ENCODE data around the gene ENDOG.

ENDOG gene

DNA sequence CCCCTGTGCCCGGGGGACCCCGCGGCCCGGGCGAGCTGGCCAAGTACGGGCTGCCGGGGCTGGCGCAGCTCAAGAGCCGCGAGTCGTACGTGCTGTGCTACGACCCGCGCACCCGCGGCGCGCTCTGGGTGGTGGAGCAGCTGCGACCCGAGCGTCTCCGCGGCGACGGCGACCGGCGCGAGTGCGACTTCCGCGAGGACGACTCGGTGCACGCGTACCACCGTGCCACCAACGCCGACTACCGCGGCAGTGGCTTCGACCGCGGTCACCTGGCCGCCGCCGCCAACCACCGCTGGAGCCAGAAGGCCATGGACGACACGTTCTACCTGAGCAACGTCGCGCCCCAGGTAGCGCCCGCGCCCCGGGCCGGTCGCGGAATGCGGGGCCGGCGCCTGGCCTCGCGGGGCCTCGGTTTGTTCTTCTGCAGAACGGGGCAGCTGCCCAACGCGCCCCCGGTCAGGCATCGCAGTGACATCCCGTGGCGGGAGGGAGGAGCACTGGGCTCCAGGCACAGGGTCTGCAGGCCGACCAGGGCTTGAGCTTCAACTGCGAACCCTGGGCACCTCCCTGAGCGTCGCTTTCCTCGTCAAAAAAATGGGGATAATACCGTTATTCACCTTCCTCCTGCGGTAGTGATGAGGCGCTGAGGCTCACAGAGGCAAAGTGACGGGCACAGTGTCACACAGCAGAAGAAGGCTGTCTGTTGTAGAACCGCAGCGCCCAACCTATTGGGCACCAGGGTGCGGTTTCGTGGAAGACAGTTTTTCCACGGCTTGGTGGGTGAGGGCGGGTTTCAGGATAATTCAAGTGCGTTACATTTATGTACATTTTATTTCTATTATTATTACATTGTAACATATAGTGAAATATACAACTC, 777 bp downstream of the ENDOG start:
- peak overlapping the region; percentile 53 to 90 for H3K27ac ChIP-seq

DNA sequence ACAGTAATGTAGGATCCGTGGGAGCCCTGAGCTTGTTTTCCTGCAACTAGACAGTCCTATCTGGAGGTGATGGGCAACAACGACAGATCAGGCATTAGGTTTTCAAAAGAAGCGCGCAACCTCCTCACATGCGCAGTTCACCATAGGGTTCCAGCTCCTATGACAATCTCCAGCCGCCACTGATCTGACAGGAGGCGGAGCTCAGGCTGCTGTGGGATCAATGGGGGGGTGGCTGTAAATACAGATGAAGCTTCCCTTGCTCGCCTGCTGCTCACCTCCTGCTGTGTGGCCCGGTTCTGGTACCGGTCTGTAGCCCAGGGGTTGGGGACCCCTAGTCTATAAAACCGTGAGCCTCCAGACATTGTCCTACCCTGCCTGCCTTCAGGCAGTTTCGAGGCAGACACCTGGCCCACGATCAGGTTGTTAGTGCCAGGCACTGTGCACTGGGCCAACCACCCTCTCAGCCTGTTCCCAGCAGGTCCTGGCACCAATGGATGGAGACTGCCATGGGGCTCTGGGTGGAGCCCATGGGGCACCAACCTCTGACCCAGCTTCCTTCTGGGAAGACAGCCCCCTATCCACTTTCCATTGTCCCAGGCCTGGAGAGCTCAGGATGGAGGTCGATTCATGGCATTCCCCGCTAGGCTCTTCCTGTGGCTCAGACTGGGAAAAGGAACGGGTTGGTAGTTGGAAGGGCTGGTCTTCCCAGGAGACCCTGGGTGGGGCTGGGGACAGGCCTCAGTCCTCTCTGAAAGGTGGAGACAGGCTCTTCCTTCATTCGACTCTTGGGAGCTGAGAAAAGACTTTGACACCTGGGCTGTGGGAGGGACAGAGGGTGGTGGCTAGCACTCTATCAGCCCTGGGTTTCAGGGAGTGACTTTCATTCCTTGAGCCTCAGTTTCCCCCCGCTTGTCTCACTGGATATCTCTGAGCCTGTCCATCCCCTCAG, 1.7 kb downstream of the ENDOG start:
- H3K27ac ChIP-seq = peak overlapping the region in 1 of 2 donors; percentile 16
- DNase-seq (ENCODE audit: low spot score) = no peak
- H3K4me3 ChIP-seq = peak overlapping the region; percentile 79
- TF ChIP-seq, protein P1, sequence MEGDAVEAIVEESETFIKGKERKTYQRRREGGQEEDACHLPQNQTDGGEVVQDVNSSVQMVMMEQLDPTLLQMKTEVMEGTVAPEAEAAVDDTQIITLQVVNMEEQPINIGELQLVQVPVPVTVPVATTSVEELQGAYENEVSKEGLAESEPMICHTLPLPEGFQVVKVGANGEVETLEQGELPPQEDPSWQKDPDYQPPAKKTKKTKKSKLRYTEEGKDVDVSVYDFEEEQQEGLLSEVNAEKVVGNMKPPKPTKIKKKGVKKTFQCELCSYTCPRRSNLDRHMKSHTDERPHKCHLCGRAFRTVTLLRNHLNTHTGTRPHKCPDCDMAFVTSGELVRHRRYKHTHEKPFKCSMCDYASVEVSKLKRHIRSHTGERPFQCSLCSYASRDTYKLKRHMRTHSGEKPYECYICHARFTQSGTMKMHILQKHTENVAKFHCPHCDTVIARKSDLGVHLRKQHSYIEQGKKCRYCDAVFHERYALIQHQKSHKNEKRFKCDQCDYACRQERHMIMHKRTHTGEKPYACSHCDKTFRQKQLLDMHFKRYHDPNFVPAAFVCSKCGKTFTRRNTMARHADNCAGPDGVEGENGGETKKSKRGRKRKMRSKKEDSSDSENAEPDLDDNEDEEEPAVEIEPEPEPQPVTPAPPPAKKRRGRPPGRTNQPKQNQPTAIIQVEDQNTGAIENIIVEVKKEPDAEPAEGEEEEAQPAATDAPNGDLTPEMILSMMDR (IDR thresholded peaks at IDR 0.05) = no peak

More for the DNA sequence above, 777 bp downstream of the ENDOG start:
- no peak for DNase-seq (ENCODE audit: low spot score)
- TF ChIP-seq, protein P1 (IDR thresholded peaks at IDR 0.05) = no peak
- H3K4me3 ChIP-seq = peak overlapping the region; percentile 79

DNA sequence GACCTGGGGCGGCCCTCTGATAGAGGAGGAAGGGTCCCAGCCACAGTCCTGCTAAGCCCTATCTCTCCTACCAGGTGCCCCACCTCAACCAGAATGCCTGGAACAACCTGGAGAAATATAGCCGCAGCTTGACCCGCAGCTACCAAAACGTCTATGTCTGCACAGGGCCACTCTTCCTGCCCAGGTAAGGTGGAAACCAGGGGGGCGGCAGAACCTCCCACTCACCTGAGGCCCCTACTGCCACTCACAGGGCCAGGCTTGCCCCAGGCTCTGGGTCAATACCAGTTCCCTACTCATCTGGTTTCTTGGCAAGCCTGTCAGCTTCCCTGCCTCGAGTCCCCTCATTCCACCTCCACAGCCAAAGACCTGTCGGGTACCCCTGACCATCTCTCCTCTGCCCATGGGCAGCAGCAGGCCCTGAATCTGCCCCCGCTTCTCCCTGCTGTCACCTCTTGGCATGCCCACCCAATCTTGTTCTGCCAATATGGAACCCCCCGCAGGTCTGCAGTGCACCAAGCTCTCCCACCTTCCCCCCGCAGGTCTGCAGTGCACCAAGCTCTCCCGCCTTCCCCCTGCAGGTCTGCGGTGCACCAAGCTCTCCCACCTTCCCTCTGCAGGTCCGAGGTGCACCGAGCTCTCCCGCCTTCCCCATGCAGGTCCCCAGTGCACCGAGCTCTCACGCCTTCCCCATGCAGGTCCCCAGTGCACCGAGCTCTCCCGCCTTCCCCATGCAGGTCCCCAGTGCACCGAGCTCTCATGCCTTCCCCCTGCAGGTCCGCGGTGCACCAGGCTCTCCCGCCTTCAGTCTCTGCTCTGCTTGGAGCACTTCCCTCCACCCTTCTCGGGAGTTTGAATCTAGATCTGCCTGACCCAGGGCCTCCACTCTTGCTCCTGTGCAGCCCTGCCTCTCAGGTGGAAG, 2.6 kb downstream of the ENDOG start:
- no peak for DNase-seq (ENCODE audit: low spot score)
- TF ChIP-seq, protein P1 (IDR thresholded peaks at IDR 0.05) = no peak
- no peak overlapping the region for H3K27ac ChIP-seq
- no peak overlapping the region for H3K4me3 ChIP-seq

DNA sequence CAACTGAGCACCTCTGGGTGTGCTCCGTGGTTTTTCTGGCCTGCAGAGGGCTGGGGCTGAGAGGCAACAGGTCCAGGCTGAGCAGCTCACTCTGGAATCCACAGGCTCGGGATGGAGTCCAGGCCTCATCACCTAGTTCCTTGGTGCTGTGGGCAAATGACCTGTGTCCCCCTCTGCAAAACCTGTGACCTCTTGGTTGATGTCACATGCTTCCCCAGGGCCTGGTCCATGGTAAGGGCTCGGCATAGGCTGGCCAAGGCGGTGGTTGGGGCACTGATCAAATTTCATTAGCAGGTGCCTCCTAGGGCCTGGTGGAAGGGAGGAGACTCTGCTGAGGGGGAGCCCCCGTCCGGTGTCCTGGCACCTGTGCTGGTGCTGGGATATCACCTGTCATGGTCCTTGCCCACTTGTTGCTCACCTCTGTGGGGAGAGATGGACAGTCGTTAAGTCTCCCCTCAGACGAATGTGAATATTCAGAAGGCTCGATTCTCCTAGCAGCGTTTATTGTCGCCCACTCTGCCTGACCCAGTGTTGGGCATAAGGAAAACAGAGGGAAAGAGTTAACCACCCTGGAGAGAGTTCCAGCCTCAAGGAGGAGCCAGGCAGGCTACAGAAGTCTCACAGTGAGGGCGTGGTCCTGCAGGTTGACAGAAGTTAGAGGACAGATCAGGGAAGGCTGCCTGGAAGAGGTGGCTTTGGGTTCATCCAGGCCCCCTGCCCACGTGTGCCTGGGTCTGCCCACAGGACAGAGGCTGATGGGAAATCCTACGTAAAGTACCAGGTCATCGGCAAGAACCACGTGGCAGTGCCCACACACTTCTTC, 3.5 kb downstream of the ENDOG start:
- Histone ChIP-seq H3K27ac (no peak overlapping the region), H3K4me3 (no peak overlapping the region)
- TF ChIP-seq, protein P1 (IDR thresholded peaks at IDR 0.05) = no peak
- no peak for DNase-seq (ENCODE audit: low spot score)

DNA sequence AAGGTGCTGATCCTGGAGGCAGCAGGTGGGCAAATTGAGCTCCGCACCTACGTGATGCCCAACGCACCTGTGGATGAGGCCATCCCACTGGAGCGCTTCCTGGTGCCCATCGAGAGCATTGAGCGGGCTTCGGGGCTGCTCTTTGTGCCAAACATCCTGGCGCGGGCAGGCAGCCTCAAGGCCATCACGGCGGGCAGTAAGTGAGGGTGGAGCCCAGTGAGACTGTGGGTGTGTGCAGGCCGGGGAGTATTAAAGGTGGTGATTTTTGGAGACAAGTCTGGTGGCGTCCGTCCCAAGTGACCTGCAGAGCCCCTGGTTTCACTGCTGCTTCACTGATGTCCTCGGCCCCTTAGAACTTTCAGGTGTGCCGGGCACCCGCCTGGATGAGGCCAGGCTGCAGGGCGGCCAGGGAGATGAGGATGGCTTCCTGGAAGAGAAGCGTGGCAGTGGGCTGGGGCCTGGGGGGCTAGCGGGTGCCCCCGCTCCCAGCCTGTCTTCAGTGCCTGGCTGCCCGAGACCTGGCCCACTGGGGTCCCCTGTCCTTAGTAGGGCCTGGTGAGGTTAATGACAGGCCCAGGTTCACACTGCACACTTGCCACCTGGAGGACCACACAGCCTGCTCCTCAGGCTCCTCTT, 4.2 kb downstream of the ENDOG start:
- Histone ChIP-seq H3K4me3 (no peak overlapping the region), H3K27ac (no peak overlapping the region)
- DNase-seq (ENCODE audit: low spot score) = no peak
- TF ChIP-seq, protein P1 (IDR thresholded peaks at IDR 0.05) = no peak
